Trophoblast cell (in vitro differentiated cells and primary cell): ENCODE results near the gene MXD4.

Experiments used
- DNase-seq, 2 donors: peaks; one replicate each; pipeline ENCODE4 v3.0.0-alpha.2; 2016
- H2AFZ ChIP-seq: 2 replicates; pipeline ENCODE4 v1.6.1; 2013; ENCODE audit warnings: low read length, moderate library complexity, mild to moderate bottlenecking; ENCODE audit not compliant: insufficient read depth, poor library complexity
- H2AK5ac ChIP-seq: 2 replicates; pipeline ENCODE4 v1.6.1; 2013; ENCODE audit warnings: mild to moderate bottlenecking, low read length
- H2BK120ac ChIP-seq: 2 replicates; pipeline ENCODE4 v1.6.1; 2013; ENCODE audit warnings: low read length, mild to moderate bottlenecking, moderate library complexity; ENCODE audit not compliant: insufficient read depth, poor library complexity
- H2BK12ac ChIP-seq: 2 replicates; pipeline ENCODE4 v1.6.1; 2013; ENCODE audit warnings: mild to moderate bottlenecking, low read length, moderate library complexity
- H2BK5ac ChIP-seq: 2 replicates; pipeline ENCODE4 v1.6.1; 2013; ENCODE audit warnings: low read length, low read depth, moderate library complexity, mild to moderate bottlenecking; ENCODE audit not compliant: poor library complexity
- H3K14ac ChIP-seq: 2 replicates; pipeline ENCODE4 v1.6.1; 2013; ENCODE audit warnings: mild to moderate bottlenecking, low read length
- H3K18ac ChIP-seq: 2 replicates; pipeline ENCODE4 v1.6.1; 2013; ENCODE audit warnings: mild to moderate bottlenecking, low read length
- H3K23ac ChIP-seq: 2 replicates; pipeline ENCODE4 v1.6.1; 2013; ENCODE audit warnings: low read length
- H3K27ac ChIP-seq: 2 replicates; pipeline ENCODE4 v1.5.1; 2013; ENCODE audit warnings: low read depth, mild to moderate bottlenecking, inconsistent platforms, low read length, moderate library complexity
- H3K27me3 ChIP-seq: 2 replicates; pipeline ENCODE4 v1.6.1; 2013; ENCODE audit warnings: inconsistent platforms, mild to moderate bottlenecking, low read length, moderate library complexity; ENCODE audit not compliant: insufficient read depth
- H3K36me3 ChIP-seq, 2 experiments: 1 replicate in 1 of 2; 2 replicates in 1 of 2; pipeline ENCODE4 v1.6.1; 2013; ENCODE audit warnings: low read length in 2 of 2, mild to moderate bottlenecking in 2 of 2, moderate library complexity in 1 of 2; ENCODE audit not compliant: insufficient read depth in 2 of 2, control insufficient read depth in 1 of 2
- H3K4ac ChIP-seq: 2 replicates; pipeline ENCODE4 v1.6.1; 2013; ENCODE audit warnings: low read depth, mild to moderate bottlenecking, low read length, moderate library complexity
- H3K4me1 ChIP-seq, 2 experiments: 1 replicate in 1 of 2; 2 replicates in 1 of 2; pipeline ENCODE4 v1.6.1; 2013; ENCODE audit warnings: low read length in 2 of 2, mild to moderate bottlenecking in 2 of 2, moderate library complexity in 1 of 2; ENCODE audit not compliant: insufficient read depth in 2 of 2, control insufficient read depth in 1 of 2
- H3K4me2 ChIP-seq: 2 replicates; pipeline ENCODE4 v1.6.1; 2013; ENCODE audit warnings: inconsistent platforms, mild to moderate bottlenecking, low read length, moderate library complexity
- H3K4me3 ChIP-seq: 2 replicates; pipeline ENCODE4 v1.5.1; 2013; ENCODE audit warnings: mild to moderate bottlenecking, low read depth, low read length, inconsistent platforms
- H3K79me1 ChIP-seq: one replicate; pipeline ENCODE4 v1.6.1; 2013; ENCODE audit warnings: low read length
- H3K79me2 ChIP-seq: 2 replicates; pipeline ENCODE4 v1.6.1; 2013; ENCODE audit warnings: low read length, mild to moderate bottlenecking; ENCODE audit not compliant: control insufficient read depth, insufficient read depth, poor library complexity
- H3K9ac ChIP-seq: 2 replicates; pipeline ENCODE4 v1.6.1; 2013; ENCODE audit warnings: mild to moderate bottlenecking, low read length
- H3K9me3 ChIP-seq: 2 replicates; pipeline ENCODE4 v1.6.1; 2013; ENCODE audit warnings: low read depth, mild to moderate bottlenecking, control low read depth, inconsistent platforms, low read length; ENCODE audit not compliant: insufficient read depth
- H4K12ac ChIP-seq: 2 replicates; pipeline ENCODE4 v1.6.1; 2013; ENCODE audit warnings: low read depth, mild to moderate bottlenecking, low read length, moderate library complexity
- H4K8ac ChIP-seq: 2 replicates; pipeline ENCODE4 v1.6.1; 2013; ENCODE audit warnings: low read depth, mild to moderate bottlenecking, low read length, moderate library complexity
- H4K91ac ChIP-seq: one replicate; pipeline ENCODE4 v1.6.1; 2013; ENCODE audit warnings: low read depth, mild to moderate bottlenecking, low read length, moderate library complexity
- WGBS: extraction: QIAGEN DNeasy Blood & Tissue Kit; methylation state at CpG from one replicate; pipeline ENCODE4 v1.1.7; 2013; ENCODE audit warnings: missing lambda C conversion rate; ENCODE audit not compliant: insufficient read length, insufficient coverage; ENCODE audit errors: extremely low coverage; 5-methylcytosine and 5-hydroxymethylcytosine counted together

MXD4 gene

DNA sequence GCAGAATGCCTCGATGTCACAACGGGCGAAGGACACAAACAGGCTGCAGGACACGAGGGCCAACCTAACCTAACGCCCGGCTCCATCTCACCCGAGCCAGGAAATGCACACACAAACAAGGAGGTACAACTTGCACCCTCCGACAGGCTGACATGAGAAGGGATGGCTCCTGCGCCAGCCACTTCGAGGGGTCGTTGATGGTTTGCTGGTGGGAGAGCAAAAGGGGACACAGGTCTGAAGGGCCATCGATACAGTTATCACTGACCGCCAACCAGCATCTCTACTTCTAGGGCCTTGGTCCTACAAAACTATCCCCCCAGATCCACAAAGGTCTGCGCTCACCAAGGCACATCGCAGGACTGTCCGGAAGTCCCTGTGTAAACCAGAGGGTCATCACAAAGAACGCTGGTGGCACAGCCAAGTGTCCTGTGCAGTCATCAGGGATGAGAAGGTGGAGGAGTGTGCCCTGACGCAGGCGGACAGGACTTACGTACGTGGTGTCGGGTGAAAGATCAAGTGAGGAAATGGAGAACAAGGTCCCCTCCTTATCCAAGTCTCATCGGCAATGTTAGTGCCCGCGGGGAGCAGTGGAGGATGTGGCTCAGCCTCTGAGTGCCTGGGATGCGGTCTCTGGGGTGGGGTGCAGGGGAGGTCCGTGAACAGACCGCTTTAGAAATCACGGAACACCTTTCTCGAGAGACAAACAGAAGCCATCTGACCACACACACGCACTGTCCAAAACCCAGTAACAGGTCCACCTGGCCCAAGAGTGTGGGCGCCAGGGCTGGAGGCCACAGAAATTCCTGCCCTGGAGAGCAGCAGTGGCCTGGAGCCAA is 7.0 kb downstream of the MXD4 start:
- H3K4me3 ChIP-seq: no peak overlapping the region
- H3K23ac ChIP-seq: no peak overlapping the region
- no peak for DNase-seq
- no peak overlapping the region for H3K14ac ChIP-seq
- no CpG with 5 or more reads among the region's 32 CpGs for WGBS
- no peak overlapping the region for H3K4ac ChIP-seq
- no peak overlapping the region for H2AFZ ChIP-seq
- no peak overlapping the region for H2BK120ac ChIP-seq
- H3K27ac ChIP-seq: no peak overlapping the region
- peaks cover 2% of the 10 kb centered on the region for H3K9me3 ChIP-seq
- H4K91ac ChIP-seq: no peak overlapping the region
- H2BK5ac ChIP-seq: no peak overlapping the region
- no peaks in the 10 kb centered on the region for H3K4me1 ChIP-seq
- H4K8ac ChIP-seq: no peak overlapping the region
- H3K79me2 ChIP-seq: no peaks in the 10 kb centered on the region
- no peak overlapping the region for H3K18ac ChIP-seq
- no peak overlapping the region for H4K12ac ChIP-seq
- H2AK5ac ChIP-seq: no peak overlapping the region
- H2BK12ac ChIP-seq: no peak overlapping the region
- H3K27me3 ChIP-seq: no peaks in the 10 kb centered on the region
- no peaks in the 10 kb centered on the region for H3K79me1 ChIP-seq
- no peak overlapping the region for H3K4me2 ChIP-seq
- H3K9ac ChIP-seq: no peak overlapping the region
- H3K36me3 ChIP-seq: peaks cover 72 to 81% of the 10 kb centered on the region in 2 experiments

GRCh38 chr4:2253160-2254084 is 8.5 kb downstream of the MXD4 start:
- no peak overlapping the region for H2AFZ ChIP-seq
- no peak overlapping the region for H3K14ac ChIP-seq
- no peak overlapping the region for H3K4ac ChIP-seq
- H3K27me3 ChIP-seq: no peaks in the 10 kb centered on the region
- no peak overlapping the region for H2BK12ac ChIP-seq
- no peak overlapping the region for H3K4me2 ChIP-seq
- no peak overlapping the region for H4K12ac ChIP-seq
- no peak overlapping the region for H4K8ac ChIP-seq
- H3K18ac ChIP-seq: no peak overlapping the region
- no peak overlapping the region for H4K91ac ChIP-seq
- no peak overlapping the region for H3K9ac ChIP-seq
- H3K36me3 ChIP-seq: peaks cover 73 to 81% of the 10 kb centered on the region in 2 experiments
- H3K79me2 ChIP-seq: no peaks in the 10 kb centered on the region
- no peak overlapping the region for H3K23ac ChIP-seq
- H2AK5ac ChIP-seq: no peak overlapping the region
- no peak overlapping the region for H3K4me3 ChIP-seq
- no peak overlapping the region for H3K27ac ChIP-seq
- DNase-seq: no peak
- H3K9me3 ChIP-seq: peaks cover 4% of the 10 kb centered on the region
- no peaks in the 10 kb centered on the region for H3K79me1 ChIP-seq
- no peak overlapping the region for H2BK5ac ChIP-seq
- no peaks in the 10 kb centered on the region for H3K4me1 ChIP-seq
- H2BK120ac ChIP-seq: no peak overlapping the region
- WGBS: no CpG with 5 or more reads among the region's 32 CpGs

GRCh38 chr4:2252530-2253091 is 9.3 kb downstream of the MXD4 start:
- H3K4me3 ChIP-seq: no peak overlapping the region
- DNase-seq: no peak
- no peak overlapping the region for H4K8ac ChIP-seq
- H3K23ac ChIP-seq: no peak overlapping the region
- no peak overlapping the region for H4K12ac ChIP-seq
- H2BK12ac ChIP-seq: no peak overlapping the region
- no peak overlapping the region for H3K4me2 ChIP-seq
- no peak overlapping the region for H2AFZ ChIP-seq
- no peak overlapping the region for H3K4ac ChIP-seq
- H3K9ac ChIP-seq: no peak overlapping the region
- no peaks in the 10 kb centered on the region for H3K79me1 ChIP-seq
- no peak overlapping the region for H3K14ac ChIP-seq
- no peaks in the 10 kb centered on the region for H3K4me1 ChIP-seq
- no peak overlapping the region for H3K27ac ChIP-seq
- no peak overlapping the region for H4K91ac ChIP-seq
- H3K27me3 ChIP-seq: no peaks in the 10 kb centered on the region
- no peak overlapping the region for H2AK5ac ChIP-seq
- no CpG with 5 or more reads among the region's 12 CpGs for WGBS
- peaks cover 72 to 77% of the 10 kb centered on the region in 2 experiments for H3K36me3 ChIP-seq
- H3K79me2 ChIP-seq: no peaks in the 10 kb centered on the region
- no peak overlapping the region for H2BK5ac ChIP-seq
- no peak overlapping the region for H2BK120ac ChIP-seq
- peaks cover 6% of the 10 kb centered on the region for H3K9me3 ChIP-seq
- no peak overlapping the region for H3K18ac ChIP-seq

- Histone ChIP-seq H3K23ac (no peak overlapping the region), H4K91ac (no peak overlapping the region), H3K79me1 (no peaks in the 10 kb centered on the region), H3K27me3 (no peaks in the 10 kb centered on the region), H2AFZ (no peak overlapping the region), H2AK5ac (no peak overlapping the region), H3K14ac (no peak overlapping the region), H3K79me2 (no peaks in the 10 kb centered on the region), H3K9me3 (peaks cover 6% of the 10 kb centered on the region), H2BK5ac (no peak overlapping the region), H3K27ac (no peak overlapping the region), H4K12ac (no peak overlapping the region), H3K36me3 (peaks cover 65 to 72% of the 10 kb centered on the region in 2 experiments), H2BK12ac (no peak overlapping the region), H4K8ac (no peak overlapping the region), H3K18ac (no peak overlapping the region), H3K4ac (no peak overlapping the region), H3K4me1 (no peaks in the 10 kb centered on the region), H3K4me3 (no peak overlapping the region), H2BK120ac (no peak overlapping the region), H3K4me2 (no peak overlapping the region), H3K9ac (no peak overlapping the region)
- DNase-seq: no peak
- no CpG with 5 or more reads among the region's 16 CpGs for WGBS
Measured at GRCh38 chr4:2251795-2252529, 9.9 kb downstream of the MXD4 start.
